ENCODE measurements around the gene NQO2. TPM values are rescaled to one million over a fixed set of nuclear protein-coding genes. Genes with fewer than 3 reads are reported as not detected.
"Not testable (repeated sequence)": the region's sequence is repeated elsewhere in the genome, so short reads cannot be mapped to it uniquely, and the experiment has no call there.

Gene NQO2
- total RNA-seq, 1 donor from 2014 or later = 12.7 TPM

- H3K4me3 ChIP-seq (ENCODE audit: low read depth, low read length) = peak overlapping the region; percentile 64
- TF ChIP-seq CTCF (conservative IDR thresholded peaks at IDR 0.05; ENCODE audit: low read depth, low read length) = no peak
- DNase-seq (ENCODE audit: low read depth) = peak; percentile 80
Observed at GRCh38 chr6:2998998-2999617, 586 bp upstream of the NQO2 start.

- H3K4me3 ChIP-seq (ENCODE audit: low read depth, low read length) = no peak overlapping the region
- no peak for DNase-seq (ENCODE audit: low read depth)
- no peak for TF ChIP-seq CTCF (conservative IDR thresholded peaks at IDR 0.05; ENCODE audit: low read depth, low read length)
Observed at GRCh38 chr6:3001146-3001772, 1.6 kb downstream of the NQO2 start.

GRCh38 chr6:3001773-3002293, 2.1 kb downstream of the NQO2 start:
- peak; percentile 70 for TF ChIP-seq CTCF (conservative IDR thresholded peaks at IDR 0.05; ENCODE audit: low read depth, low read length)
- peak; percentile 41 for DNase-seq (ENCODE audit: low read depth)
- H3K4me3 ChIP-seq (ENCODE audit: low read depth, low read length) = no peak overlapping the region

GRCh38 chr6:3003226-3003625, 3.5 kb downstream of the NQO2 start:
- DNase-seq (ENCODE audit: low read depth); H3K4me3 ChIP-seq (ENCODE audit: low read depth, low read length): not testable (repeated sequence)

- no peak for TF ChIP-seq CTCF (conservative IDR thresholded peaks at IDR 0.05; ENCODE audit: low read depth, low read length)
- DNase-seq (ENCODE audit: low read depth) = no peak
Observed at GRCh38 chr6:3005077-3005476, 5.4 kb downstream of the NQO2 start.

GRCh38 chr6:3005874-3006273, 6.2 kb downstream of the NQO2 start:
- no peak overlapping the region for H3K4me3 ChIP-seq (ENCODE audit: low read depth, low read length)
- no peak for DNase-seq (ENCODE audit: low read depth)
- TF ChIP-seq CTCF (conservative IDR thresholded peaks at IDR 0.05; ENCODE audit: low read depth, low read length) = no peak

More at GRCh38 chr6:3005077-3005476, 5.4 kb downstream of the NQO2 start:
- no peak overlapping the region for H3K4me3 ChIP-seq (ENCODE audit: low read depth, low read length)

- no peak for TF ChIP-seq CTCF (conservative IDR thresholded peaks at IDR 0.05; ENCODE audit: low read depth, low read length)
- H3K4me3 ChIP-seq (ENCODE audit: low read depth, low read length) = no peak overlapping the region
- DNase-seq (ENCODE audit: low read depth) = no peak
Observed at GRCh38 chr6:3006476-3006875, 6.8 kb downstream of the NQO2 start.
